ENCODE data around the gene LY6G5C. TPM values are rescaled to one million over a fixed set of nuclear protein-coding genes. Genes with fewer than 3 reads are reported as not detected.

The LY6G5C gene
- total and polyA plus RNA-seq, 4 donors: 0.59 to 2.5 (median 1.1) TPM

- Histone ChIP-seq H3K36me3 (ENCODE audit: control insufficient read depth in 4 of 4, insufficient read depth in 3 of 4, low read depth in 1 of 4, low read length in 3 of 4) (peaks cover 0 to 8% (median 2%) of the 10 kb centered on the region in 4 donors), H3K27ac (ENCODE audit: low read depth in 1 of 2, low read length in 2 of 2) (no peak overlapping the region), H3K4me3 (ENCODE audit: low read depth in 1 of 3, low read length in 3 of 3) (no peak overlapping the region), H3K9ac (ENCODE audit: low read depth in 1 of 2, low read length in 2 of 2) (no peak overlapping the region), H3K9me3 (ENCODE audit: control insufficient read depth in 4 of 4, low read length in 3 of 4) (no peaks in the 10 kb centered on the region), H3K27me3 (ENCODE audit: control insufficient read depth in 4 of 4, insufficient read depth in 4 of 4, low read length in 3 of 4) (no peaks in the 10 kb centered on the region), H3K4me1 (ENCODE audit: control insufficient read depth in 4 of 4, insufficient read depth in 4 of 4, low read length in 3 of 4) (peaks cover 3 to 13% (median 6%) of the 10 kb centered on the region in 4 donors)
- no peak for DNase-seq (ENCODE audit: low spot score)
- WGBS: 94% methylated on average over 25 of the region's 25 CpGs
- TF ChIP-seq HNF4G (IDR thresholded peaks at IDR 0.05) (no peak), NR2F2 (IDR thresholded peaks at IDR 0.05) (no peak), FOXA2 (IDR thresholded peaks at IDR 0.05) (no peak), GABPA (IDR thresholded peaks at IDR 0.05 in 1 of 2, conservative IDR thresholded peaks at IDR 0.05 in 1 of 2) (no peak), TAF1 (conservative IDR thresholded peaks at IDR 0.05) (no peak), ZBTB33 (IDR thresholded peaks at IDR 0.05) (no peak)
- TF ChIP-seq, protein P1, sequence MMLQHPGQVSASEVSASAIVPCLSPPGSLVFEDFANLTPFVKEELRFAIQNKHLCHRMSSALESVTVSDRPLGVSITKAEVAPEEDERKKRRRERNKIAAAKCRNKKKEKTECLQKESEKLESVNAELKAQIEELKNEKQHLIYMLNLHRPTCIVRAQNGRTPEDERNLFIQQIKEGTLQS (IDR thresholded peaks at IDR 0.05): no peak
These were observed 43.3 kb upstream of the LY6G5C start for GRCh38 chr6:31723980-31724691.

GRCh38 chr6:31723245-31723979, 42.5 kb upstream of the LY6G5C start, which contains the start of gene MPIG6B:
MPIG6B (plus strand) TSS chr6:31723373; CDS start chr6:31723384, 11 bp downstream.
- 85% methylated on average over 46 of the region's 46 CpGs for WGBS
- H3K9me3 ChIP-seq (ENCODE audit: control insufficient read depth in 4 of 4, low read length in 3 of 4): no peaks in the 10 kb centered on the region
- H3K27ac ChIP-seq (ENCODE audit: low read depth in 1 of 2, low read length in 2 of 2): no peak within 1 kb of the TSS
- peaks cover 0 to 6% (median 1%) of the 10 kb centered on the region in 4 donors for H3K4me1 ChIP-seq (ENCODE audit: control insufficient read depth in 4 of 4, insufficient read depth in 4 of 4, low read length in 3 of 4)
- DNase-seq (ENCODE audit: low spot score): no peak
- no peaks in the 10 kb centered on the region for H3K27me3 ChIP-seq (ENCODE audit: control insufficient read depth in 4 of 4, insufficient read depth in 4 of 4, low read length in 3 of 4)
- peaks cover 0 to 8% (median 2%) of the 10 kb centered on the region in 4 donors for H3K36me3 ChIP-seq (ENCODE audit: control insufficient read depth in 4 of 4, insufficient read depth in 3 of 4, low read depth in 1 of 4, low read length in 3 of 4)
- H3K4me3 ChIP-seq (ENCODE audit: low read depth in 1 of 3, low read length in 3 of 3): no peak within 1 kb of the TSS
- no peak within 1 kb of the TSS for H3K9ac ChIP-seq (ENCODE audit: low read depth in 1 of 2, low read length in 2 of 2)
- no peak for TF ChIP-seq SP1 (IDR thresholded peaks at IDR 0.05)
- no peak for TF ChIP-seq FOXA1 (IDR thresholded peaks at IDR 0.05)
- no peak for TF ChIP-seq RAD21 (IDR thresholded peaks at IDR 0.05)
- no peak for TF ChIP-seq YY1 (IDR thresholded peaks at IDR 0.05)

- Histone ChIP-seq H3K27ac (ENCODE audit: low read depth in 1 of 2, low read length in 2 of 2) (no peak overlapping the region), H3K9ac (ENCODE audit: low read depth in 1 of 2, low read length in 2 of 2) (no peak overlapping the region), H3K27me3 (ENCODE audit: control insufficient read depth in 4 of 4, insufficient read depth in 4 of 4, low read length in 3 of 4) (no peaks in the 10 kb centered on the region), H3K36me3 (ENCODE audit: control insufficient read depth in 4 of 4, insufficient read depth in 3 of 4, low read depth in 1 of 4, low read length in 3 of 4) (peaks cover 0 to 8% (median under 1%) of the 10 kb centered on the region in 4 donors), H3K9me3 (ENCODE audit: control insufficient read depth in 4 of 4, low read length in 3 of 4) (no peaks in the 10 kb centered on the region), H3K4me1 (ENCODE audit: control insufficient read depth in 4 of 4, insufficient read depth in 4 of 4, low read length in 3 of 4) (peaks cover 0 to 5% (median 1%) of the 10 kb centered on the region in 4 donors), H3K4me3 (ENCODE audit: low read depth in 1 of 3, low read length in 3 of 3) (no peak overlapping the region)
- TF ChIP-seq FOXA1 (IDR thresholded peaks at IDR 0.05) (no peak), RAD21 (IDR thresholded peaks at IDR 0.05) (no peak)
- TF ChIP-seq, protein P2, sequence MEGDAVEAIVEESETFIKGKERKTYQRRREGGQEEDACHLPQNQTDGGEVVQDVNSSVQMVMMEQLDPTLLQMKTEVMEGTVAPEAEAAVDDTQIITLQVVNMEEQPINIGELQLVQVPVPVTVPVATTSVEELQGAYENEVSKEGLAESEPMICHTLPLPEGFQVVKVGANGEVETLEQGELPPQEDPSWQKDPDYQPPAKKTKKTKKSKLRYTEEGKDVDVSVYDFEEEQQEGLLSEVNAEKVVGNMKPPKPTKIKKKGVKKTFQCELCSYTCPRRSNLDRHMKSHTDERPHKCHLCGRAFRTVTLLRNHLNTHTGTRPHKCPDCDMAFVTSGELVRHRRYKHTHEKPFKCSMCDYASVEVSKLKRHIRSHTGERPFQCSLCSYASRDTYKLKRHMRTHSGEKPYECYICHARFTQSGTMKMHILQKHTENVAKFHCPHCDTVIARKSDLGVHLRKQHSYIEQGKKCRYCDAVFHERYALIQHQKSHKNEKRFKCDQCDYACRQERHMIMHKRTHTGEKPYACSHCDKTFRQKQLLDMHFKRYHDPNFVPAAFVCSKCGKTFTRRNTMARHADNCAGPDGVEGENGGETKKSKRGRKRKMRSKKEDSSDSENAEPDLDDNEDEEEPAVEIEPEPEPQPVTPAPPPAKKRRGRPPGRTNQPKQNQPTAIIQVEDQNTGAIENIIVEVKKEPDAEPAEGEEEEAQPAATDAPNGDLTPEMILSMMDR (IDR thresholded peaks at IDR 0.05; ENCODE audit: low read depth, low read length, missing input control): no peak
- no peak for DNase-seq (ENCODE audit: low spot score)
- WGBS: 92% methylated on average over 3 of the region's 3 CpGs
These were observed 41.3 kb upstream of the LY6G5C start for GRCh38 chr6:31722173-31722572.

All from liver (tissue), 9 donors.